Nephron progenitor cell (in vitro differentiated cells): ENCODE results near the gene RAD51B.
A peak's percentile ranks its signal among the peaks of the same experiment; 100 is the strongest.

Experiments used
- DNase-seq: peaks from one replicate; pipeline ENCODE4 v3.0.0; 2021
- H3K27ac Mint-ChIP-seq: 2 replicates; pipeline ENCODE4 v1.8.0; 2021; ENCODE audit warnings: mild to moderate bottlenecking, moderate library complexity, mixed read lengths
- H3K27me3 Mint-ChIP-seq: 2 replicates; pipeline ENCODE4 v1.8.0; 2021; ENCODE audit warnings: mild to moderate bottlenecking, low read depth, mixed read lengths; ENCODE audit not compliant: poor library complexity
- H3K36me3 Mint-ChIP-seq: 2 replicates; pipeline ENCODE4 v1.8.0; 2021; ENCODE audit warnings: low read depth, mixed read lengths
- H3K4me1 Mint-ChIP-seq: 2 replicates; pipeline ENCODE4 v1.8.0; 2021; ENCODE audit warnings: mixed read lengths
- H3K4me3 Mint-ChIP-seq: 2 replicates; pipeline ENCODE4 v1.8.0; 2021; ENCODE audit warnings: mild to moderate bottlenecking, moderate library complexity, mixed read lengths
- H3K9me3 Mint-ChIP-seq: 2 replicates; pipeline ENCODE4 v1.8.0; 2021; ENCODE audit warnings: mild to moderate bottlenecking, moderate library complexity, mixed read lengths
- CTCF ChIP-seq: fragments of 200-600 bp; sonication (generic); IDR thresholded peaks from 2 replicates; pipeline ENCODE4 v1.5.0; 2021; ENCODE audit warnings: antibody characterized with exemption

The RAD51B gene

DNA sequence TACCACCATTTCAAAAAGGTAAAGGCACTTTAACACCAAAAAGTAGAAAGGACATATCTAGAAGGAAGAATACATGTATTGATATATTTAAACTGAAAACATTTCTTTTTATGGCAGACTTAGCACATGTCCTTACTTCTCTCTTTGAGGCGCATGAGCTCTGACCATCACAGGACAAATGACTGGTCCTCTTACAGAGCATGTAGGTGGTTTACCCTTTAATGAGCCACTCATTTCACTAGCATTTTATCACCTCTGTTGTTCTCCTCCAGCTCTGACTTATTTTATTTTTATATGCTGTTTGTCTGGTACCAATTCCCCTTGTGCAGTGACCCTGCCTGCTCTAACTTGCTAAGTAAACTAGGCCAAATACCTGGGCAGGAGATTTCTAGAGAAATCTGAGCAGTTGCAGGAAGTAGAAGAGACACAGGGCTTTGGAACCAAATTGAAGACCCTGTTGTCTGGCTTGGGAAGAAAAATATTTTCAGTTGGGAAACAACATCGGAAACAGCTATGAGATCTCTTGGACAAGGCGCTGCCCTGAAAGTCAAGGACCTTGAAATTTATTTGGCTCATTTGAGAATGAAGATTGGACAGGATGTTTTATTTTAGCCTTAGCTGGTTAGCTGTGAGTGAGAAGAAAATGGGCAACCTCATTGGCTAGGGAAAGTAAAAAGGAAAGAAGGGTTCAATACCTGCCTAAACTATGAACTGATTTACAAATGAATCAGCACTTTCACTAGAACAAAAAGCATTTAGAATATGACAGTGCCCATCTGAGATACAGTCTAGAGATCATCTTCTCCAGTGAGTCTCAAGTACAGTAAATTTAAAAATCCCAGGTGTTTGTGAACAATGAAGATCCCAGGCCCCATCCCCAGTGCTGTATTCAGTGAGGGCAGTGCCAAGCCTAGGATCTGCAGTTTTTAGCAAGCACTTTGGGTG lies 598.9 kb downstream of the RAD51B start:
- peaks cover 4% of the 10 kb centered on the region for H3K36me3 Mint-ChIP-seq
- H3K27me3 Mint-ChIP-seq, result no peaks in the 10 kb centered on the region
- no peaks in the 10 kb centered on the region for H3K9me3 Mint-ChIP-seq
- peak overlapping the region; percentile 80 for H3K27ac Mint-ChIP-seq
- peaks cover 79% of the 10 kb centered on the region for H3K4me1 Mint-ChIP-seq
- no peak for DNase-seq
- no peak overlapping the region for H3K4me3 Mint-ChIP-seq
- TF ChIP-seq CTCF, result no peak

DNA sequence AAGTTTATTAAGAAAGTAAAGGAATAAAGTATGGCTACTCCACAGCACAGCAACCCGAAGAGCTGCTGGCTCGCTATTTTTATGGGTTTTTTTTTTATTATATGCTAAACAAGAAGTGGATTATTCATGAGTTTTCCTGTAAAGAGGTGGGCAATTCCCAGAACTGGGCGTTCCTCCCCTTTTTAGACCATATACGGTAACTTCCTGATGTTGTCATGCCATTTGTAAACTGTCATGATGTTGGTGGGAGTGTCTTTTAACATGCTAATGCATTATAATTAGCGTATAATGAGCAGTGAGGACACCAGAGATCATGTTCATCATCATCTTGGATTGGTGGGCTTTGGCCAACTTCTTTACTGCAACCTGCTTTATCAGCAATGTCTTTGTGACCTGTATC lies 600.8 kb downstream of the RAD51B start:
- TF ChIP-seq CTCF, result no peak
- DNase-seq, result no peak
- H3K9me3 Mint-ChIP-seq, result peaks cover 3% of the 10 kb centered on the region
- H3K4me1 Mint-ChIP-seq, result peaks cover 63% of the 10 kb centered on the region
- no peak overlapping the region for H3K4me3 Mint-ChIP-seq
- no peak overlapping the region for H3K27ac Mint-ChIP-seq
- H3K36me3 Mint-ChIP-seq, result peaks cover 7% of the 10 kb centered on the region
- no peaks in the 10 kb centered on the region for H3K27me3 Mint-ChIP-seq

DNA sequence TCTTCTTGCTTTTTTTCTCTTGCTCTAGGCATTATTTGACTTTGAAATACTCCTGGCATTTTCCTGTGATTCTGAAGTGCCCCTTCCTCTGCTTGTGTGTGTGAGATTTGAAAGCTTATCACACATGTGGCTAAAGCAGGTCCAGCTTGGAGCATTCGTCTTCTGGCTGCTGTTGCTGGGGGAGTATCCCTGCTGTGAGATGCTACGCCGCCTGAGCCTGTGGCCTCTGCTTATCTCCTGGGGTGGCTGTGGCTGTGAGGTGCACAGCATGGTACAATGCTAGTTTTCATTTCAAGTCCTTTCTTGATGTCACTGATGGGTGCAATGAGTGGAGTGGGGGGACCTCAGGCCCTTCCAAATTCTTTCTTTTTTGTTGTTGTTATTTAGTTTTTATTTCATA lies 601.5 kb downstream of the RAD51B start:
- Mint-ChIP-seq H3K4me3 (no peak overlapping the region), H3K36me3 (peaks cover 11% of the 10 kb centered on the region), H3K27ac (no peak overlapping the region), H3K9me3 (peaks cover 10% of the 10 kb centered on the region), H3K27me3 (no peaks in the 10 kb centered on the region), H3K4me1 (peaks cover 58% of the 10 kb centered on the region)
- no peak for DNase-seq
- TF ChIP-seq CTCF, result no peak

DNA sequence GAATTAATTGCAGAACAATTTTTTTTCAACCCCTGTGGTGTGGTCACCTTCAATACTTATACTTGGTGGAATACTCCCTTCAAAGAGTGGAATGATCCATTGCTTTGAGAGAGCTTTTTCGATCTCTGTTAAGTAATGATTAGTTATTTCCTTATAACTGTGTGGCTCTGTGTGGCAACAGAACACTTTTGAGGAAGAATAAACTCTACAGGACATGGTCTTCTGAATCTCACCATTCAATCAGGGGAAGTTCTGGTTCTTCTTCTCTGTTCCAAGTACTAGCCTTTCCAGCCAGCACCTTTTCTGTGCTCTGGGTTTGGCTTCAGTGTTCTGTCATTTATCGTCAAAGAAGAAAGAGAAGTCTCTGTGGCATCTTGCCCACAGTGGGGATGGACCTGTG lies 604.1 kb downstream of the RAD51B start:
- Mint-ChIP-seq H3K27me3 (no peaks in the 10 kb centered on the region), H3K4me3 (no peak overlapping the region), H3K36me3 (peaks cover 22% of the 10 kb centered on the region), H3K4me1 (peaks cover 32% of the 10 kb centered on the region), H3K9me3 (peaks cover 30% of the 10 kb centered on the region), H3K27ac (no peak overlapping the region)
- DNase-seq, result no peak
- TF ChIP-seq CTCF, result no peak

- Mint-ChIP-seq H3K4me1 (peaks cover 23% of the 10 kb centered on the region), H3K4me3 (no peak overlapping the region), H3K27me3 (no peaks in the 10 kb centered on the region), H3K36me3 (peaks cover 27% of the 10 kb centered on the region), H3K9me3 (peaks cover 40% of the 10 kb centered on the region), H3K27ac (peak overlapping the region; percentile 0)
- no peak for TF ChIP-seq CTCF
- DNase-seq, result no peak
Measured at GRCh38 chr14:68424443-68425172, 605.0 kb downstream of the RAD51B start.
